Measurements from ENCODE around the gene ALK. TPM values are rescaled to one million over a fixed set of nuclear protein-coding genes. Genes with fewer than 3 reads are reported as not detected.

Gene ALK
- total RNA-seq, 1 donor from 2014 or later, result not detected

DNA sequence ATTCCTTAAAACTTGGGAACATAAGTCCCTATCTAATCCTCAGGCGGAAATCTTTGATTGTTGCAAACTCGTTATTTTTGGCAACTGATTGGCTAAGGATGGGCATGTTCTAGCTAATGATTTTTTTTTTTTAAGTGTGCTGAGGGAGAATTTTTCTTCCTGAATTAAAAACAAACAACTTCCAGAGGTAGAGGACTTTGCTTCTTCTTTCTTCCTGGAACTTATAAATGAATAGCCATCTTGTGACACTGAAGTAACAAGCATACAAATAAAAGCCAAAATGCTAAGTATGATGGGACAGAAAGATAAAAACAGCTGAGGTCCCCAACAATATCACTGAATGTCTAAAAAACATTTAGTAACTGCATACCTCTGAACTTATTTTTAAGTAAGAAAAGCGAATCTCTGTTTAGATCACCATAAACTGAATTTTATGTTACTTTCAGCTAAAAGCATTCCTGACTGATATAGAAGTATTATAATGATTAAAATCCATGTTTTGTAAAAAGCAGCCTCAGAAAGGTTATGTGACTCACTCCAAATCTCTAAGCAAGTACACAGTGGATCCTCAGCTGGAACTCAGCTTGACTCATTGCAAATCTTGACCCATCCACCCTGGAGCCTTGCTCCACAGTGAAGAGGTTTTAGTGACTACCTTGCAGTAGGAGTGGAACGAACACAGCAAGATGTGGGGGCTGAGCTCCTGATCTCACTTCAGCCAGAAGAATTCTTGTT, 461.8 kb downstream of the ALK start:
- H3K27me3 ChIP-seq, result no peaks in the 10 kb centered on the region
- TF ChIP-seq, protein P1, sequence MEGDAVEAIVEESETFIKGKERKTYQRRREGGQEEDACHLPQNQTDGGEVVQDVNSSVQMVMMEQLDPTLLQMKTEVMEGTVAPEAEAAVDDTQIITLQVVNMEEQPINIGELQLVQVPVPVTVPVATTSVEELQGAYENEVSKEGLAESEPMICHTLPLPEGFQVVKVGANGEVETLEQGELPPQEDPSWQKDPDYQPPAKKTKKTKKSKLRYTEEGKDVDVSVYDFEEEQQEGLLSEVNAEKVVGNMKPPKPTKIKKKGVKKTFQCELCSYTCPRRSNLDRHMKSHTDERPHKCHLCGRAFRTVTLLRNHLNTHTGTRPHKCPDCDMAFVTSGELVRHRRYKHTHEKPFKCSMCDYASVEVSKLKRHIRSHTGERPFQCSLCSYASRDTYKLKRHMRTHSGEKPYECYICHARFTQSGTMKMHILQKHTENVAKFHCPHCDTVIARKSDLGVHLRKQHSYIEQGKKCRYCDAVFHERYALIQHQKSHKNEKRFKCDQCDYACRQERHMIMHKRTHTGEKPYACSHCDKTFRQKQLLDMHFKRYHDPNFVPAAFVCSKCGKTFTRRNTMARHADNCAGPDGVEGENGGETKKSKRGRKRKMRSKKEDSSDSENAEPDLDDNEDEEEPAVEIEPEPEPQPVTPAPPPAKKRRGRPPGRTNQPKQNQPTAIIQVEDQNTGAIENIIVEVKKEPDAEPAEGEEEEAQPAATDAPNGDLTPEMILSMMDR (IDR thresholded peaks at IDR 0.05), result no peak
- intact Hi-C loops (cut with DNase I), result no loop called here
- H3K4me3 ChIP-seq, result no peak overlapping the region
- no peaks in the 10 kb centered on the region for H3K36me3 ChIP-seq
- no peaks in the 10 kb centered on the region for H3K4me1 ChIP-seq
- no peak for DNase-seq (ENCODE audit: low spot score in 2 of 2)
- H3K27ac ChIP-seq, result no peak overlapping the region
- H3K9me3 ChIP-seq, result no peaks in the 10 kb centered on the region

DNA sequence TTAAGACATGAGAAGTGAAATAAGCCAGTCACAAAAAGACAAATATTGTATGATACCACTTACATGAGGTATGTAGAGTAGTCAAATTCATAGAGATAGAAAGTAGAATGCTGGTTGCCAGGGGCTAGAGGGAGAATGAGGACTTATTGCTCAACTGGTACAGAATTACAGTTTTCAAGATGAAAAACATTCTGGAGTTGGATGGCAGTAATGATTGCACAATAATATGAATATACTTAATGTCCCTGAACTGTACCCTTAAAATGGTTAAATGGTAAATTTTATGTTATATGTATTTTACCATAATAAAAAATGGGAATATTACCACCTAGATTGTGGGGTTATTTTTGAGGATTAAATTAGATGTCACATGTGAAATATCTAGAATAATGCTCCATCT, 465.0 kb downstream of the ALK start:
- intact Hi-C loops (cut with DNase I), result no loop called here
- Histone ChIP-seq H3K36me3 (no peaks in the 10 kb centered on the region), H3K9me3 (no peaks in the 10 kb centered on the region), H3K4me3 (no peak overlapping the region), H3K27me3 (no peaks in the 10 kb centered on the region), H3K4me1 (no peaks in the 10 kb centered on the region), H3K27ac (no peak overlapping the region)
- TF ChIP-seq, protein P1 (IDR thresholded peaks at IDR 0.05), result no peak
- DNase-seq (ENCODE audit: low spot score in 2 of 2), result no peak

DNA sequence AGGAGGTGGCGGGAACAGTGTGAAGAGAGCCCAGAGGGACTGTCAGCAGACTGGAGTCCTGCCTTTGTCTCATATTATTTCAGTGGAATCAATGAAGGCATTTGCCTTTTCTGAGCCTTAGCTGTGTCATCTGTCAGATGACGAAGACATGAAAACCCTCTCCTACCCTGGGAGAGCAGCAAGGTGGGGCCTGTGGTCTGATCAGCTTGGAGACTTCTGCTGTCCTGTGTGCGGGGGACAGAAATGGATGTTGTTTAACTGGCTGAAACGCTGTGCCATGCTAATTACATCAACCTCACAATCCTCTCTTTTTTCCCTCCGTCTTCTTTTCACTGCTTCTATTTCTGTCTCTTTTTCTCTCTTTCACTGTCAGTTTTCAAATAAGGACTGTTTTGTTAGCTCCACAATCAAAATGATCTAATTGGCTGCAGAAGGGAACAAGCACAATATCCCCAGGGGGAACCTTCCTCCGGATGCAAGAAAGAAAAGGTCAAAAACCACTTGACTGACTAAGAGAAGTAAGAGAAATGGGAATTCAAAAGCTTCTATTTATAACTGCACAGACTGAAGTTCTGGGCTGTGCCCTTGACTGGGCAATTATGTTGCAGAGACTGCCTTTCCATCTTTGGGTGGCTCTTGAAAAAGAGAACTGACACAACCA, 466.1 kb downstream of the ALK start:
- TF ChIP-seq, protein P1 (IDR thresholded peaks at IDR 0.05), result no peak
- Histone ChIP-seq H3K27me3 (no peaks in the 10 kb centered on the region), H3K4me3 (no peak overlapping the region), H3K4me1 (no peaks in the 10 kb centered on the region), H3K27ac (no peak overlapping the region), H3K9me3 (no peaks in the 10 kb centered on the region), H3K36me3 (no peaks in the 10 kb centered on the region)
- no peak for DNase-seq (ENCODE audit: low spot score in 2 of 2)
- intact Hi-C loops (cut with DNase I), result no loop called here

DNA sequence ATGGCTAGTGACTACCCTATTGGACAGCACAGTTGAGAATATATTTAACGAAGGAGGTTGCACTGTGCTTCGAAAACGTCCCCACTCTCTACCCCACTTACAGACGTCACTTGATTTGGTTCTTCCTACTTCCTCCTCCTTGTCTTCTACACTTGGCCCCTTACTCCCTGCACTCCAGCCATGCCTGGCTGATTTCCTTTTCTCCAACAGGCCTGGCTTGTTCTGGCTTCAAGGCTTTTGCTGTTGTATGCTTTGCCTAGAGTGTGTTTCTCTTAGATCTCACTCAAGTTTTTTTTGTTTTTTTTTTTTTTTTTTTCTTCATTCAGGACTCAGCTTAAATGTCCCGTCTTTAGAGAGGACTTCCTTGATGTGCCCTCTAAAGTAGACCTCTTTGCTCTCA, 469.4 kb downstream of the ALK start:
- TF ChIP-seq, protein P1 (IDR thresholded peaks at IDR 0.05), result no peak
- intact Hi-C loops (cut with DNase I), result no loop called here

DNA sequence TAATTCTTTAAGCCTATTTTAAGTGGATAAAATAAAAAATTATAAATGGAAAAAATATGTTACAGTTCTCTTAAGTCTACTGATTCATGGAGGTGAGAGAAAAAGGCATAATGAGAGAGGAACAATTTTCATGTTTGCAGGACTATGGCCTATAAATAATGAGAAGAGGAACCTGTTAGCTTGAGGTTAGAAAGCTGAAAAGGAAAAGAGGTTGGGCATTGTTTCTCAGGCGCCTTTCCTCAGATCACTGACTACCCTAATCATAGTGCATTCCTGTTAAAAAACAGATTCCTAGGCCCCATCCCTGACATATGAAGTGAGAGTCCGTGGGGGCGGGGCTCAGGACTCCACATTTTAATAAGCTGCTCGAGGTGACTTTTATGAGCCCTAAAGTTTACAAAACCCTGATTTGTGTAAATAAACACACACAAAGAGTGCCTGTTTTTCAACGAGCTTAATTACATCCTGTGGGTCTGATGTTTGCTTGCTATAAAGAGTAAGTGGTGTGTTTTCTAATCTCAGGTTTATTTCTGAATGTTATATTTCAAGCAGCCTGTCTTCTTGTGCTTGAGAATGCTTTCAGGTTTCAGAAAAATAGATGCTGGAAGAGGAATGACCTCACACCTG, 470.7 kb downstream of the ALK start:
- TF ChIP-seq, protein P1 (IDR thresholded peaks at IDR 0.05), result no peak
- Histone ChIP-seq H3K27me3 (no peaks in the 10 kb centered on the region), H3K36me3 (no peaks in the 10 kb centered on the region), H3K4me1 (no peaks in the 10 kb centered on the region), H3K9me3 (no peaks in the 10 kb centered on the region), H3K4me3 (no peak overlapping the region), H3K27ac (no peak overlapping the region)
- intact Hi-C loops (cut with DNase I), result no loop called here
- DNase-seq (ENCODE audit: low spot score in 2 of 2), result no peak

More for the DNA sequence above, 469.4 kb downstream of the ALK start:
- Histone ChIP-seq H3K9me3 (no peaks in the 10 kb centered on the region), H3K4me3 (no peak overlapping the region), H3K4me1 (no peaks in the 10 kb centered on the region), H3K27ac (no peak overlapping the region), H3K36me3 (no peaks in the 10 kb centered on the region), H3K27me3 (no peaks in the 10 kb centered on the region)
- no peak for DNase-seq (ENCODE audit: low spot score in 2 of 2)
